HG02973 (cell line): Measurements from ENCODE around the gene TJP2.
"Not testable (repeated sequence)": the region's sequence is repeated elsewhere in the genome, so short reads cannot be mapped to it uniquely, and the experiment has no call there.

Source experiments
- ATAC-seq: cut with Tn5 transposase; IDR thresholded peaks from one replicate; pipeline ENCODE4 v1.9.1; 2021; ENCODE audit warnings: moderate library complexity; ENCODE audit not compliant: unreplicated experiment

Gene TJP2

GRCh38 chr9:69276775-69277174, 102.7 kb downstream of the TJP2 start:
- ATAC-seq: no peak

- ATAC-seq: peak; percentile 70
Observed at GRCh38 chr9:69279084-69279731, 105.1 kb downstream of the TJP2 start.

GRCh38 chr9:69279733-69280132, 105.7 kb downstream of the TJP2 start:
- no peak for ATAC-seq

GRCh38 chr9:69283003-69283402, 108.9 kb downstream of the TJP2 start:
- ATAC-seq: no peak

GRCh38 chr9:69292078-69292477, 118.0 kb downstream of the TJP2 start:
- no peak for ATAC-seq

- no peak for ATAC-seq
Observed at GRCh38 chr9:69293156-69293555, 119.1 kb downstream of the TJP2 start.

- ATAC-seq: no peak
Observed at GRCh38 chr9:69295872-69296552, 121.9 kb downstream of the TJP2 start.

- ATAC-seq: no peak
Observed at GRCh38 chr9:69297300-69297980, 123.4 kb downstream of the TJP2 start.

GRCh38 chr9:69299315-69299714, 125.2 kb downstream of the TJP2 start:
- no peak for ATAC-seq

GRCh38 chr9:69299826-69300225, 125.7 kb downstream of the TJP2 start:
- ATAC-seq: no peak

- no peak for ATAC-seq
Observed at GRCh38 chr9:69303331-69303730, 129.3 kb downstream of the TJP2 start.

GRCh38 chr9:69306895-69307445, 132.9 kb downstream of the TJP2 start:
- ATAC-seq: not testable (repeated sequence)

GRCh38 chr9:69307446-69308205, 133.5 kb downstream of the TJP2 start:
- no peak for ATAC-seq

GRCh38 chr9:69308206-69308931, 134.3 kb downstream of the TJP2 start:
- ATAC-seq: no peak

- ATAC-seq: no peak
Observed at GRCh38 chr9:69313175-69313574, 139.1 kb downstream of the TJP2 start.

- ATAC-seq: no peak
Observed at GRCh38 chr9:69314547-69314946, 140.5 kb downstream of the TJP2 start.

- no peak for ATAC-seq
Observed at GRCh38 chr9:69317081-69317480, 143.0 kb downstream of the TJP2 start.

GRCh38 chr9:69317894-69318293, 143.8 kb downstream of the TJP2 start:
- ATAC-seq: peak; percentile 84

- no peak for ATAC-seq
Observed at GRCh38 chr9:69319324-69320025, 145.4 kb downstream of the TJP2 start.

- no peak for ATAC-seq
Observed at GRCh38 chr9:69322256-69322655, 148.2 kb downstream of the TJP2 start.
